Lung microvascular endothelial cell (primary cell): ENCODE measurements around the gene DHRS3. TPM values are rescaled to one million over a fixed set of nuclear protein-coding genes. Genes with fewer than 3 reads are reported as not detected.

Source experiments
- DNase-seq, 2 donors: peaks; one replicate each; pipeline versions ENCODE4 v3.0.0 to v3.0.0-alpha.2; 2010; ENCODE audit warnings: low read depth in 2 of 2
- total RNA-seq: library from RNA; depleted of rRNA; stranded (reverse); fragments of >200 nt; gene quantifications from 2 replicates; pipeline ENCODE4 v1.2.1, GENCODE V29; 2014

DHRS3 gene
- total RNA-seq, 1 donor from 2014 or later, result 150 TPM

DNA sequence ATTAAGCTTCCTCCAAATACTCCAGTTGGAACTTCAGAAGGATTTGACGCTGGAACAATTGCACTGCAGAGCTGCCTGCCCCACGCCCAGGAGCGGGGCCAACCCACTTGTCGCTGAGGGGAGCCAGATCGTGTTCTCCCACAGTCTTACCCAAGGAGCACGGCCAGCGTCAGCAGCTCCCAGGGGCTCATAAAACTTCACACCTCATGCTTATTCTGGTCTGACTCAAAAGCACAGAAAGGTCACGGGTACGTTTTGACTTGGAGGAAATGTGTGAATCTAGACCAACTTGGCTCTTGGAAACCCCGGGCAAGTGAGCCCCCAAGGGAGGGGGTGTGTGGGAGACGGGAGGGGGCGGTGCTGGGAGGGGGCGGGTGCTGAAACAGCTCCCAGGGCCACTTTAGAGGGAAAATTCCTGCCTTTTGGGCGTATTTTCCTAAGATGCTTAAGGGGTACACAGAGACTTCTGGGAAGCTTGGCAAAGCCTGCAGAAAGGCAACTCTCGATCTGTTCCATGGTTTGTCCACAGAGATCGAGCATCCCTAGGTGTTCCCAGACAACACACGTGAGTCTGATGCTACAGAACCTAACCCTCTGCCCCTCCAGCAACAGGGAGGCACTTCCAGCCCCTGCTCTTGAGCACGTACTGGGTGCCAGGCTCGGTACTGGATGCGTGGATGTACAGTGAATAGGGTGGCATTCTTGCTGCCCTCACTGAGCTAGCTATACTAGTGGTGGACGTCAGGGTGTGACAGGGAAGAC lies 98.9 kb downstream of the DHRS3 start:
- DNase-seq, result peak in 1 of 2 donors; percentile 40

Other genes starting within 250 kb of the DHRS3 start
- gene AADACL4, start 25.9 kb upstream of the DHRS3 start, total RNA-seq, result not detected in 2 replicates
- gene AADACL3, start 97.9 kb upstream of the DHRS3 start, total RNA-seq, result not detected in 2 replicates
- gene CFAP107, start 128.0 kb upstream of the DHRS3 start, total RNA-seq, result not detected in 2 replicates
- not detected in 2 replicates for gene PRAMEF12, start 155.5 kb upstream of the DHRS3 start, total RNA-seq
- gene PRAMEF1, start 173.2 kb upstream of the DHRS3 start, total RNA-seq, result not detected in 2 replicates
- not detected in 2 replicates for gene PRAMEF11, start 213.2 kb upstream of the DHRS3 start, total RNA-seq
- not detected in 2 replicates for gene HNRNPCL1, start 230.5 kb upstream of the DHRS3 start, total RNA-seq
- gene PRAMEF2, start 238.9 kb upstream of the DHRS3 start, total RNA-seq, result not detected in 2 replicates